Muscle of leg (tissue), 9 donors: Measurements from ENCODE around the gene FNDC4. TPM values are rescaled to one million over a fixed set of nuclear protein-coding genes. Genes with fewer than 3 reads are reported as not detected.

Experiments used
- polyA plus RNA-seq, 8 donors: library from polyadenylated mRNA; unstranded; fragments of 120-200 nt; gene quantifications; one replicate each; pipeline versions ENCODE4 v1.2.1 to v1.2.3, GENCODE V29; 2013; ENCODE audit warnings: inconsistent platforms in 1 of 8, low replicate concordance in 1 of 8; ENCODE audit not compliant: insufficient read length in 8 of 8, insufficient read depth in 1 of 8
- total RNA-seq: library from RNA; stranded (reverse); fragments of 120-200 nt; gene quantifications from one replicate; pipeline ENCODE4 v1.2.4, GENCODE V29; 2013

Gene FNDC4
- total and polyA plus RNA-seq, 9 donors = 8.0 to 13.4 (median 9.7) TPM

Other genes starting within 250 kb of the FNDC4 start
- gene SLC30A3, start 232.2 kb downstream of the FNDC4 start, total RNA-seq = 0.18 TPM
- gene SLC30A3, start 232.2 kb downstream of the FNDC4 start, polyA plus RNA-seq = under 1 TPM; 0.22 to 0.99 (median 0.69) TPM
- not detected for gene DNAJC5G, start 219.8 kb downstream of the FNDC4 start, total RNA-seq
- gene DNAJC5G, start 219.8 kb downstream of the FNDC4 start, polyA plus RNA-seq = under 1 TPM in 3 of 8 donors, not detected in 5; 0.19 to 0.23 (median 0.19) TPM
- 56.0 TPM for gene TRIM54, start 212.8 kb downstream of the FNDC4 start, total RNA-seq
- 100 to 1,000 TPM in 2 of 8 donors, 10 to 100 TPM in 6; 45.5 to 106 (median 78.4) TPM for gene TRIM54, start 212.8 kb downstream of the FNDC4 start, polyA plus RNA-seq
- gene UCN, start 186.8 kb downstream of the FNDC4 start, total RNA-seq = 1.1 TPM
- gene UCN, start 186.8 kb downstream of the FNDC4 start, polyA plus RNA-seq = 1 to 10 TPM in 6 of 8 donors, under 1 TPM in 2; 0.76 to 2.4 (median 1.4) TPM
- 45.7 TPM for gene MPV17, start 172.1 kb downstream of the FNDC4 start, total RNA-seq
- 10 to 100 TPM; 39.0 to 58.3 (median 46.7) TPM for gene MPV17, start 172.1 kb downstream of the FNDC4 start, polyA plus RNA-seq
- 22.3 TPM for gene GTF3C2, start 138.4 kb downstream of the FNDC4 start, total RNA-seq
- 10 to 100 TPM; 28.7 to 38.7 (median 31.6) TPM for gene GTF3C2, start 138.4 kb downstream of the FNDC4 start, polyA plus RNA-seq
- 22.5 TPM for gene EIF2B4, start 124.9 kb downstream of the FNDC4 start, total RNA-seq
- 10 to 100 TPM; 28.4 to 37.7 (median 32.9) TPM for gene EIF2B4, start 124.9 kb downstream of the FNDC4 start, polyA plus RNA-seq
- gene SNX17, start 124.6 kb downstream of the FNDC4 start, total RNA-seq = 71.2 TPM
- gene SNX17, start 124.6 kb downstream of the FNDC4 start, polyA plus RNA-seq = 10 to 100 TPM; 71.6 to 87.1 (median 80.7) TPM
- 7.3 TPM for gene ZNF513, start 114.5 kb downstream of the FNDC4 start, total RNA-seq
- 10 to 100 TPM; 11.5 to 19.0 (median 14.0) TPM for gene ZNF513, start 114.5 kb downstream of the FNDC4 start, polyA plus RNA-seq
- gene PPM1G, start 85.6 kb downstream of the FNDC4 start, total RNA-seq = 39.0 TPM
- 10 to 100 TPM; 54.9 to 70.1 (median 60.7) TPM for gene PPM1G, start 85.6 kb downstream of the FNDC4 start, polyA plus RNA-seq
- gene NRBP1, start 66.6 kb downstream of the FNDC4 start, total RNA-seq = 65.9 TPM
- 100 to 1,000 TPM; 109 to 135 (median 116) TPM for gene NRBP1, start 66.6 kb downstream of the FNDC4 start, polyA plus RNA-seq
- 0.53 TPM for gene KRTCAP3, start 52.8 kb downstream of the FNDC4 start, total RNA-seq
- 1 to 10 TPM in 7 of 8 donors, under 1 TPM in 1; 1.00 to 4.3 (median 2.4) TPM for gene KRTCAP3, start 52.8 kb downstream of the FNDC4 start, polyA plus RNA-seq
- 17.8 TPM for gene IFT172, start 5.5 kb downstream of the FNDC4 start, total RNA-seq
- 10 to 100 TPM; 14.4 to 29.3 (median 21.1) TPM for gene IFT172, start 5.5 kb downstream of the FNDC4 start, polyA plus RNA-seq
- not detected for gene GCKR, start 1.6 kb upstream of the FNDC4 start, total RNA-seq
- gene GCKR, start 1.6 kb upstream of the FNDC4 start, polyA plus RNA-seq = under 1 TPM in 7 of 8 donors, not detected in 1; 0.06 to 0.31 (median 0.15) TPM
- 44.6 TPM for gene ZNF512, start 87.8 kb upstream of the FNDC4 start, total RNA-seq
- gene ZNF512, start 87.8 kb upstream of the FNDC4 start, polyA plus RNA-seq = 10 to 100 TPM; 37.1 to 46.4 (median 40.6) TPM
- 6.1 TPM for gene CCDC121, start 133.8 kb upstream of the FNDC4 start, total RNA-seq
- gene CCDC121, start 133.8 kb upstream of the FNDC4 start, polyA plus RNA-seq = 1 to 10 TPM; 5.5 to 7.0 (median 6.7) TPM
- 26.3 TPM for gene GPN1, start 133.8 kb upstream of the FNDC4 start, total RNA-seq
- gene GPN1, start 133.8 kb upstream of the FNDC4 start, polyA plus RNA-seq = 10 to 100 TPM; 29.3 to 37.2 (median 33.2) TPM
- gene SUPT7L, start 168.4 kb upstream of the FNDC4 start, total RNA-seq = 25.8 TPM
- 10 to 100 TPM; 25.1 to 36.6 (median 30.4) TPM for gene SUPT7L, start 168.4 kb upstream of the FNDC4 start, polyA plus RNA-seq
- gene SLC4A1AP, start 168.7 kb upstream of the FNDC4 start, total RNA-seq = 23.5 TPM
- gene SLC4A1AP, start 168.7 kb upstream of the FNDC4 start, polyA plus RNA-seq = 10 to 100 TPM; 22.9 to 25.3 (median 23.8) TPM